ENCODE measurements around the gene DOP1A. TPM values are rescaled to one million over a fixed set of nuclear protein-coding genes. Genes with fewer than 3 reads are reported as not detected.

The DOP1A gene
- total and polyA plus RNA-seq, 2 of the 13 experiments (the other 11 are each of a cell fraction or from before 2014, with no cell fraction given) = 5.2 to 16.7 TPM

- TF ChIP-seq ZBTB4 (CRISPR knock-in tag; IDR thresholded peaks at IDR 0.05; ENCODE audit: borderline replicate concordance) (0 out of 2 replicates have a peak, but pooled peaks have one; percentile 22), SPEN (CRISPR knock-in tag; IDR thresholded peaks at IDR 0.05; ENCODE audit: low read depth) (no peak), TFDP1 (CRISPR knock-in tag; IDR thresholded peaks at IDR 0.05; ENCODE audit: borderline replicate concordance) (peak; percentile 7; the same call in 1 of the 2 replicates), HDAC6 (IDR thresholded peaks at IDR 0.05; ENCODE audit: low read depth, low read length) (no peak), HOXA7 (CRISPR knock-in tag; IDR thresholded peaks at IDR 0.05) (no peak), RBM39 (IDR thresholded peaks at IDR 0.05; ENCODE audit: low read depth, low read length, poor library complexity, severe bottlenecking) (peak; percentile 47), CTCF (CRISPR knock-in tag; IDR thresholded peaks at IDR 0.05) (peak; percentile 27; the same call in 1 of the 2 replicates), HDAC2 (CRISPR knock-in tag; IDR thresholded peaks at IDR 0.05) (0 out of 2 replicates have a peak, but pooled peaks have one; percentile 11), ZNF530 (CRISPR knock-in tag; IDR thresholded peaks at IDR 0.05; ENCODE audit: low read depth) (no peak)
Observed at GRCh38 chr6:83193747-83194566, 126.5 kb downstream of the DOP1A start (continued).
